ENCODE data around the gene C16orf78.

C16orf78 gene

GRCh38 chr16:49373504-49373903 lies at the start of gene C16orf78:
Gene C16orf78, plus strand, starts transcription at chr16:49373804. Its CDS starts 136 bp downstream, at chr16:49373940.
- DNase-seq: no peak

- DNase-seq: no peak
Measured at GRCh38 chr16:49324703-49325102, 48.9 kb upstream of the C16orf78 start.

- no peak for DNase-seq
Measured at GRCh38 chr16:49327466-49327865, 46.1 kb upstream of the C16orf78 start.

- DNase-seq: no peak
Measured at GRCh38 chr16:49328325-49328724, 45.3 kb upstream of the C16orf78 start.

- no peak for DNase-seq
Measured at GRCh38 chr16:49330562-49331201, 42.9 kb upstream of the C16orf78 start.

- DNase-seq: no peak
Measured at GRCh38 chr16:49332589-49333258, 40.9 kb upstream of the C16orf78 start.

- no peak for DNase-seq
Measured at GRCh38 chr16:49333259-49333597, 40.4 kb upstream of the C16orf78 start.

GRCh38 chr16:49335828-49336227 lies 37.8 kb upstream of the C16orf78 start:
- no peak for DNase-seq

GRCh38 chr16:49336581-49336980 lies 37.0 kb upstream of the C16orf78 start:
- DNase-seq: no peak

- no peak for DNase-seq
Measured at GRCh38 chr16:49337814-49338350, 35.7 kb upstream of the C16orf78 start.

- DNase-seq: no peak
Measured at GRCh38 chr16:49338611-49339265, 34.9 kb upstream of the C16orf78 start.

GRCh38 chr16:49340466-49340865 lies 33.1 kb upstream of the C16orf78 start:
- no peak for DNase-seq

- DNase-seq: no peak
Measured at GRCh38 chr16:49341706-49342105, 31.9 kb upstream of the C16orf78 start.

GRCh38 chr16:49342336-49343265 lies 31.0 kb upstream of the C16orf78 start:
- no peak for DNase-seq

GRCh38 chr16:49343291-49343690 lies 30.3 kb upstream of the C16orf78 start:
- DNase-seq: no peak

GRCh38 chr16:49344401-49344800 lies 29.2 kb upstream of the C16orf78 start:
- DNase-seq: no peak

GRCh38 chr16:49345829-49346228 lies 27.8 kb upstream of the C16orf78 start:
- DNase-seq: no peak

- DNase-seq: no peak
Measured at GRCh38 chr16:49346459-49346858, 27.1 kb upstream of the C16orf78 start.

GRCh38 chr16:49347476-49347875 lies 26.1 kb upstream of the C16orf78 start:
- no peak for DNase-seq

- DNase-seq: no peak
Measured at GRCh38 chr16:49348408-49349176, 25.0 kb upstream of the C16orf78 start.

- no peak for DNase-seq
Measured at GRCh38 chr16:49349446-49350168, 24.0 kb upstream of the C16orf78 start.
